IMR-90 (cell line): ENCODE measurements around the gene TMCC1. TPM values are rescaled to one million over a fixed set of nuclear protein-coding genes. Genes with fewer than 3 reads are reported as not detected.

Experiments used
- ATAC-seq: fragments of 200-7000 bp; cut with Tn5 transposase; 2 replicates; pipeline ENCODE4 v1.9.1; 2020; ENCODE audit warnings: low read depth, mild to moderate bottlenecking, moderate library complexity
- BruUV-seq: library from RNA; stranded (reverse); fragments of 400-500 nt; replicated peaks from 2 replicates; lab custom pipeline; 2021; lab: Mats Ljungman, UMichigan
- CTCF ChIA-PET: fragments of 300-600 bp; formaldehyde crosslinking; extraction: SDS; loops from one replicate; lab custom pipeline; 2021; ENCODE audit warnings: antibody characterized with exemption; lab: Yijun Ruan, JAX
- POLR2A ChIA-PET: fragments of 300-600 bp; sonication (Branson Sonifier 250); formaldehyde crosslinking; loops from one replicate; lab custom pipeline; 2022; ENCODE audit warnings: antibody characterized with exemption; ENCODE audit not compliant: unreplicated experiment; lab: Charles Lee
- DNase-seq: peaks from one replicate; pipeline ENCODE4 v3.0.0; 2013
- H2AFZ ChIP-seq: replicated peaks from 2 replicates; pipeline ENCODE3; 2013; ENCODE audit warnings: low read length, mild to moderate bottlenecking; ENCODE audit not compliant: poor library complexity
- H2AK5ac ChIP-seq: 2 replicates; pipeline ENCODE4 v1.6.1; 2013; ENCODE audit warnings: low read depth, low read length, inconsistent platforms
- H2AK9ac ChIP-seq: replicated peaks from 2 replicates; pipeline ENCODE3; 2013; ENCODE audit warnings: mild to moderate bottlenecking, low read depth, low read length, moderate library complexity; ENCODE audit not compliant: poor library complexity
- H2BK120ac ChIP-seq: 2 replicates; pipeline ENCODE4 v1.6.1; 2013; ENCODE audit warnings: low read depth, low read length, inconsistent platforms
- H2BK15ac ChIP-seq: 3 replicates; pipeline ENCODE4 v1.6.1; 2013; ENCODE audit warnings: low read depth, low read length, inconsistent platforms
- H2BK20ac ChIP-seq: 2 replicates; pipeline ENCODE4 v1.6.1; 2013; ENCODE audit warnings: low read depth, mild to moderate bottlenecking, inconsistent platforms, low read length, moderate library complexity
- H2BK5ac ChIP-seq: 2 replicates; pipeline ENCODE4 v1.6.1; 2013; ENCODE audit warnings: mild to moderate bottlenecking, low read depth, low read length, inconsistent platforms; ENCODE audit not compliant: poor library complexity, severe bottlenecking
- H3K14ac ChIP-seq: replicated peaks from 2 replicates; pipeline ENCODE4 v1.6.1; 2013; ENCODE audit warnings: low read depth, low read length, inconsistent platforms
- H3K18ac ChIP-seq: 2 replicates; pipeline ENCODE4 v1.6.1; 2013; ENCODE audit warnings: low read depth, low read length, control low read depth
- H3K23ac ChIP-seq: 2 replicates; pipeline ENCODE4 v1.6.1; 2013; ENCODE audit warnings: low read depth, low read length, inconsistent platforms
- H3K27ac ChIP-seq: 2 replicates; pipeline ENCODE4 v1.5.1; 2013; ENCODE audit warnings: mild to moderate bottlenecking, control low read depth, low read length; ENCODE audit not compliant: insufficient read depth
- H3K27me3 ChIP-seq: 2 replicates; pipeline ENCODE4 v1.6.1; 2013; ENCODE audit warnings: low read length; ENCODE audit not compliant: control insufficient read depth, insufficient read depth
- H3K36me3 ChIP-seq: 2 replicates; pipeline ENCODE4 v1.6.1; 2013; ENCODE audit warnings: low read length, mixed read lengths; ENCODE audit not compliant: control insufficient read depth, insufficient read depth
- H3K4ac ChIP-seq: 2 replicates; pipeline ENCODE4 v1.6.1; 2013; ENCODE audit warnings: low read depth, low read length, inconsistent platforms
- H3K4me1 ChIP-seq: 2 replicates; pipeline ENCODE4 v1.6.1; 2013; ENCODE audit warnings: low read length, mixed read lengths; ENCODE audit not compliant: control insufficient read depth, insufficient read depth
- H3K4me2 ChIP-seq: 2 replicates; pipeline ENCODE4 v1.6.1; 2013; ENCODE audit warnings: low read depth, mild to moderate bottlenecking, control low read depth, low read length, moderate library complexity
- H3K4me3 ChIP-seq: 2 replicates; pipeline ENCODE4 v1.5.1; 2013; ENCODE audit warnings: low read depth, mild to moderate bottlenecking, control low read depth, low read length, moderate library complexity; ENCODE audit not compliant: insufficient read depth
- H3K56ac ChIP-seq: 2 replicates; pipeline ENCODE4 v1.6.1; 2013; ENCODE audit warnings: low read length, inconsistent platforms; ENCODE audit not compliant: insufficient read depth; ENCODE audit errors: extremely low read depth
- H3K79me1 ChIP-seq, 2 experiments: 2 replicates each; pipeline ENCODE4 v1.6.1; 2013; ENCODE audit warnings: low read length in 2 of 2, inconsistent platforms in 1 of 2, low read depth in 1 of 2
- H3K9ac ChIP-seq: 2 replicates; pipeline ENCODE4 v1.6.1; 2013; ENCODE audit warnings: low read depth, low read length, control low read depth
- H3K9me1 ChIP-seq: 2 replicates; pipeline ENCODE4 v1.6.1; 2013; ENCODE audit warnings: low read length, inconsistent platforms; ENCODE audit not compliant: insufficient read depth
- H3K9me3 ChIP-seq: 2 replicates; pipeline ENCODE4 v1.6.1; 2013; ENCODE audit warnings: low read length; ENCODE audit not compliant: control insufficient read depth, insufficient read depth
- H4K20me1 ChIP-seq: 2 replicates; pipeline ENCODE4 v1.6.1; 2013; ENCODE audit warnings: low read length, inconsistent platforms; ENCODE audit not compliant: insufficient read depth
- H4K5ac ChIP-seq: 2 replicates; pipeline ENCODE4 v1.6.1; 2013; ENCODE audit warnings: mild to moderate bottlenecking, low read depth, low read length, control low read depth
- H4K8ac ChIP-seq, 2 experiments: 2 replicates each; pipeline ENCODE4 v1.6.1; 2013; ENCODE audit warnings: low read depth in 2 of 2, low read length in 2 of 2, control low read depth in 1 of 2, inconsistent platforms in 1 of 2
- H4K91ac ChIP-seq: 2 replicates; pipeline ENCODE4 v1.6.1; 2013; ENCODE audit warnings: low read depth, low read length, inconsistent platforms; ENCODE audit not compliant: insufficient read depth
- BHLHE40 ChIP-seq: fragments of 150-350 bp; IDR thresholded peaks from 2 replicates; pipeline ENCODE4 v1.6.1; 2016; ENCODE audit warnings: mild to moderate bottlenecking, low read depth, low read length
- CEBPB ChIP-seq: IDR thresholded peaks from 2 replicates; pipeline ENCODE4 v1.6.1; 2012; ENCODE audit warnings: low read depth, low read length, improper control_type of control experiment
- FOS ChIP-seq: fragments of 150-350 bp; IDR thresholded peaks from 2 replicates; pipeline ENCODE4 v1.6.1; 2016; ENCODE audit warnings: low read depth, low read length
- MAFK ChIP-seq: IDR thresholded peaks from 2 replicates; pipeline ENCODE4 v1.6.1; 2012; ENCODE audit warnings: low read depth, low read length, improper control_type of control experiment
- MAZ ChIP-seq: IDR thresholded peaks from 2 replicates; pipeline ENCODE4 v1.6.1; 2012; ENCODE audit warnings: low read depth, mild to moderate bottlenecking, low read length, improper control_type of control experiment, moderate library complexity, borderline replicate concordance
- NFE2L2 ChIP-seq: fragments of 150-350 bp; IDR thresholded peaks from 2 replicates; pipeline ENCODE4 v1.6.1; 2016; ENCODE audit warnings: low read depth, mild to moderate bottlenecking, low read length
- POLR2A ChIP-seq: IDR thresholded peaks from 2 replicates; pipeline ENCODE4 v1.6.1; 2012; ENCODE audit warnings: mild to moderate bottlenecking, low read depth, low read length
- RAD21 ChIP-seq: IDR thresholded peaks from 2 replicates; pipeline ENCODE4 v1.6.1; 2012; ENCODE audit warnings: low read length, improper control_type of control experiment
- RCOR1 ChIP-seq: IDR thresholded peaks from 2 replicates; pipeline ENCODE4 v1.6.1; 2012; ENCODE audit warnings: mild to moderate bottlenecking, low read length, improper control_type of control experiment; ENCODE audit not compliant: insufficient replicate concordance
- RFX5 ChIP-seq: IDR thresholded peaks from 2 replicates; pipeline ENCODE4 v1.8.0; 2012; ENCODE audit warnings: low read depth, mild to moderate bottlenecking, low read length, moderate library complexity
- SMC3 ChIP-seq: fragments of 150-350 bp; IDR thresholded peaks from 2 replicates; pipeline ENCODE4 v1.6.1; 2016; ENCODE audit warnings: low read depth, mild to moderate bottlenecking, antibody characterized with exemption, low read length, moderate library complexity
- WGBS, 2 experiments: methylation state at CpG; one replicate each; pipeline versions ENCODE4 v1.1.5 to v1.1.7; 2013; ENCODE audit warnings: missing lambda C conversion rate in 2 of 2; ENCODE audit not compliant: insufficient read length in 1 of 2; ENCODE audit errors: extremely low coverage in 2 of 2; 5-methylcytosine and 5-hydroxymethylcytosine counted together
- dilution Hi-C: fragments of 300-500 bp; cut with HindIII; formaldehyde crosslinking; loops from one replicate; pipeline ENCODE4 v1.14.3; 2018; ENCODE audit warnings: low sequenced_read_pairs; ENCODE audit not compliant: unreplicated experiment
- in situ Hi-C: fragments of 300-500 bp; cut with MboI; formaldehyde crosslinking; loops from 3 replicates; pipeline ENCODE4 v1.14.3; 2019; ENCODE audit warnings: low sequenced_read_pairs, inconsistent platforms, mixed read lengths
- intact Hi-C: fragments of 100-400 bp; cut with micrococcal nuclease; formaldehyde crosslinking; loops from 2 replicates; pipeline ENCODE4 v1.10.0; 2022
- polyA plus RNA-seq, 3 experiments: library from polyadenylated mRNA; depleted of rRNA; stranded (reverse); fragments of >200 nt; gene quantifications; 2 replicates each; pipeline ENCODE4 v1.2.3, GENCODE V29; 2012; ENCODE audit warnings: low replicate concordance in 1 of 3
- total RNA-seq: library from RNA; depleted of rRNA; stranded (reverse); fragments of >200 nt; gene quantifications from 2 replicates; pipeline ENCODE4 v1.2.3, GENCODE V29; 2012
- TF ChIP-seq, protein P1 (sequence below): conservative IDR thresholded peaks from 2 replicates; pipeline ENCODE4 v1.5.1; 2012; ENCODE audit warnings: mild to moderate bottlenecking, low read depth, low read length, improper control_type of control experiment
- TF ChIP-seq, protein P2 (sequence below): fragments of 150-350 bp; IDR thresholded peaks from 2 replicates; pipeline ENCODE4 v1.6.1; 2017; ENCODE audit warnings: mild to moderate bottlenecking, antibody characterized with exemption, low read length, low read depth
- TF ChIP-seq, protein P3 (sequence below): fragments of 150-350 bp; IDR thresholded peaks from 2 replicates; pipeline ENCODE4 v1.6.1; 2016; ENCODE audit warnings: low read depth, mild to moderate bottlenecking, low read length, moderate library complexity, borderline replicate concordance

TMCC1 gene
- total and polyA plus RNA-seq, 2 of the 4 experiments (the other 2 are of a cell fraction): 5.0 to 7.3 TPM

DNA sequence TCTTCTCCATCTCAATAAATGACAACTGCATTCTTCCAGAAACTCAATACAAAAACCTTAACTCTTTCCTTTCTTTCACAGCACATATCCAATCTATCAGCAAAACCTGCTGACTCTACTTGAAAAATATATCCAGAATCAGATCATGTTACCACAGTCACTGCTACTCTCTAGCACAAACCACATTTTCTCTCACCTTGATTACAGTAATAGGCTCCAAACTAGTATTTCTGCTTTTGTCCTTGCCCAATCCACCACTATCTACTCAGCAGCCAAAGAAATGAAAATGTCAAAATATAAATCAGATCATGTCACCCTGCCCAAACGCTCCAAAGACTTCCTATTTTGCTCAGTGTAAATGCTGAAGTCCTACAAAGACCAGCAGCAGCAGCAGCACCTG, 15.2 kb downstream of the TMCC1 start:
- H3K4me1 ChIP-seq: no peaks in the 10 kb centered on the region
- no peak overlapping the region for H2AFZ ChIP-seq
- no peak overlapping the region for H3K9ac ChIP-seq
- no peak overlapping the region for H2BK5ac ChIP-seq
- H2BK20ac ChIP-seq: no peak overlapping the region
- DNase-seq (no peak), ATAC-seq (no peak)
- CTCF ChIA-PET: no interaction called here
- no peak overlapping the region for H3K56ac ChIP-seq
- no peak overlapping the region for H2AK5ac ChIP-seq
- H3K23ac ChIP-seq: no peak overlapping the region
- no peaks in the 10 kb centered on the region for H3K9me3 ChIP-seq
- H4K5ac ChIP-seq: no peak overlapping the region
- H4K91ac ChIP-seq: no peak overlapping the region
- in situ Hi-C loops (no loop called here), dilution Hi-C loops (no loop called here), intact Hi-C loops (no loop called here)
- no peak overlapping the region for H4K8ac ChIP-seq
- no peaks in the 10 kb centered on the region for H3K9me1 ChIP-seq
- H3K4me3 ChIP-seq: no peak overlapping the region
- no TSS peak for BruUV-seq
- H3K14ac ChIP-seq: no peak overlapping the region
- peaks cover 12% of the 10 kb centered on the region; the same call in 1 of the 2 replicates for H4K20me1 ChIP-seq
- POLR2A ChIA-PET: no interaction called here
- H3K36me3 ChIP-seq: peaks cover 12% of the 10 kb centered on the region
- H3K27ac ChIP-seq: no peak overlapping the region
- peaks cover 3 to 4% of the 10 kb centered on the region in 2 experiments for H3K79me1 ChIP-seq
- H3K4me2 ChIP-seq: no peak overlapping the region
- no peak overlapping the region for H3K18ac ChIP-seq
- H3K4ac ChIP-seq: no peak overlapping the region
- H2BK15ac ChIP-seq: no peak overlapping the region
- H3K27me3 ChIP-seq: no peaks in the 10 kb centered on the region
- H2BK120ac ChIP-seq: no peak overlapping the region
- H2AK9ac ChIP-seq: no peak overlapping the region
- TF ChIP-seq SMC3 (no peak), MAZ (no peak), RCOR1 (no peak), NFE2L2 (no peak), POLR2A (no peak), RAD21 (no peak), CEBPB (no peak), RFX5 (no peak), FOS (no peak), MAFK (no peak), BHLHE40 (no peak)
- TF ChIP-seq, protein P1, sequence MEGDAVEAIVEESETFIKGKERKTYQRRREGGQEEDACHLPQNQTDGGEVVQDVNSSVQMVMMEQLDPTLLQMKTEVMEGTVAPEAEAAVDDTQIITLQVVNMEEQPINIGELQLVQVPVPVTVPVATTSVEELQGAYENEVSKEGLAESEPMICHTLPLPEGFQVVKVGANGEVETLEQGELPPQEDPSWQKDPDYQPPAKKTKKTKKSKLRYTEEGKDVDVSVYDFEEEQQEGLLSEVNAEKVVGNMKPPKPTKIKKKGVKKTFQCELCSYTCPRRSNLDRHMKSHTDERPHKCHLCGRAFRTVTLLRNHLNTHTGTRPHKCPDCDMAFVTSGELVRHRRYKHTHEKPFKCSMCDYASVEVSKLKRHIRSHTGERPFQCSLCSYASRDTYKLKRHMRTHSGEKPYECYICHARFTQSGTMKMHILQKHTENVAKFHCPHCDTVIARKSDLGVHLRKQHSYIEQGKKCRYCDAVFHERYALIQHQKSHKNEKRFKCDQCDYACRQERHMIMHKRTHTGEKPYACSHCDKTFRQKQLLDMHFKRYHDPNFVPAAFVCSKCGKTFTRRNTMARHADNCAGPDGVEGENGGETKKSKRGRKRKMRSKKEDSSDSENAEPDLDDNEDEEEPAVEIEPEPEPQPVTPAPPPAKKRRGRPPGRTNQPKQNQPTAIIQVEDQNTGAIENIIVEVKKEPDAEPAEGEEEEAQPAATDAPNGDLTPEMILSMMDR: no peak
- TF ChIP-seq, protein P2, sequence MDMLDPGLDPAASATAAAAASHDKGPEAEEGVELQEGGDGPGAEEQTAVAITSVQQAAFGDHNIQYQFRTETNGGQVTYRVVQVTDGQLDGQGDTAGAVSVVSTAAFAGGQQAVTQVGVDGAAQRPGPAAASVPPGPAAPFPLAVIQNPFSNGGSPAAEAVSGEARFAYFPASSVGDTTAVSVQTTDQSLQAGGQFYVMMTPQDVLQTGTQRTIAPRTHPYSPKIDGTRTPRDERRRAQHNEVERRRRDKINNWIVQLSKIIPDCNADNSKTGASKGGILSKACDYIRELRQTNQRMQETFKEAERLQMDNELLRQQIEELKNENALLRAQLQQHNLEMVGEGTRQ: no peak
- TF ChIP-seq, protein P3, sequence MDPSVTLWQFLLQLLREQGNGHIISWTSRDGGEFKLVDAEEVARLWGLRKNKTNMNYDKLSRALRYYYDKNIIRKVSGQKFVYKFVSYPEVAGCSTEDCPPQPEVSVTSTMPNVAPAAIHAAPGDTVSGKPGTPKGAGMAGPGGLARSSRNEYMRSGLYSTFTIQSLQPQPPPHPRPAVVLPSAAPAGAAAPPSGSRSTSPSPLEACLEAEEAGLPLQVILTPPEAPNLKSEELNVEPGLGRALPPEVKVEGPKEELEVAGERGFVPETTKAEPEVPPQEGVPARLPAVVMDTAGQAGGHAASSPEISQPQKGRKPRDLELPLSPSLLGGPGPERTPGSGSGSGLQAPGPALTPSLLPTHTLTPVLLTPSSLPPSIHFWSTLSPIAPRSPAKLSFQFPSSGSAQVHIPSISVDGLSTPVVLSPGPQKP: no peak
- WGBS, 2 experiments: no CpG with 5 or more reads among the region's 1 CpG
